HEK293T (cell line): ENCODE data around the gene ZNF367.

Experiments used
- ARNT ChIP-seq: fragments of 450-650 bp; IDR thresholded peaks from 2 replicates; pipeline ENCODE4 v1.6.1; 2017; ENCODE audit warnings: mild to moderate bottlenecking
- BHLHE40 ChIP-seq: fragments of 450-650 bp; IDR thresholded peaks from 2 replicates; pipeline ENCODE4 v1.6.1; 2016; ENCODE audit warnings: mild to moderate bottlenecking, moderate library complexity, borderline replicate concordance
- FOXM1 ChIP-seq: fragments of 450-650 bp; IDR thresholded peaks from 2 replicates; pipeline ENCODE4 v1.6.1; 2017; ENCODE audit warnings: mild to moderate bottlenecking, borderline replicate concordance
- HDGF ChIP-seq: fragments of 450-650 bp; IDR thresholded peaks from 2 replicates; pipeline ENCODE4 v1.6.1; 2017; ENCODE audit warnings: antibody characterized with exemption, borderline replicate concordance
- LEF1 ChIP-seq: fragments of 450-650 bp; IDR thresholded peaks from 2 replicates; pipeline ENCODE4 v1.6.1; 2017; ENCODE audit warnings: mild to moderate bottlenecking, borderline replicate concordance
- NFRKB ChIP-seq: fragments of 450-650 bp; IDR thresholded peaks from 2 replicates; pipeline ENCODE4 v1.6.1; 2016; ENCODE audit warnings: mild to moderate bottlenecking, moderate library complexity
- SP1 ChIP-seq: fragments of 450-650 bp; IDR thresholded peaks from 2 replicates; pipeline ENCODE4 v1.6.1; 2017
- TARDBP ChIP-seq: fragments of 450-650 bp; IDR thresholded peaks from 2 replicates; pipeline ENCODE4 v1.6.1; 2016

GRCh38 chr9:96350866-96351265 lies 67.3 kb downstream of the ZNF367 start:
- TF ChIP-seq BHLHE40 (no peak), TARDBP (no peak), HDGF (no peak), NFRKB (no peak), FOXM1 (no peak), LEF1 (no peak), SP1 (no peak), ARNT (no peak)
